Measurements from ENCODE around the gene MGME1.

The MGME1 gene

GRCh38 chr20:17990278-17990972, 21.6 kb downstream of the MGME1 start:
- Mint-ChIP-seq H3K4me3 (no peak overlapping the region), H3K36me3 (peaks cover 30% of the 10 kb centered on the region), H3K27me3 (no peaks in the 10 kb centered on the region), H3K9me3 (no peaks in the 10 kb centered on the region), H3K27ac (no peak overlapping the region), H3K4me1 (peaks cover 18% of the 10 kb centered on the region)
- ATAC-seq: no peak

GRCh38 chr20:17992224-17992637, 23.4 kb downstream of the MGME1 start:
- Mint-ChIP-seq H3K4me1 (peaks cover 26% of the 10 kb centered on the region), H3K27ac (peak overlapping the region; percentile 82), H3K9me3 (no peaks in the 10 kb centered on the region), H3K27me3 (no peaks in the 10 kb centered on the region), H3K36me3 (peaks cover 30% of the 10 kb centered on the region), H3K4me3 (peak overlapping the region; percentile 59)
- peak; percentile 85 for ATAC-seq

GRCh38 chr20:17992847-17993513, 24.2 kb downstream of the MGME1 start:
- H3K36me3 Mint-ChIP-seq: peaks cover 24% of the 10 kb centered on the region
- H3K27me3 Mint-ChIP-seq: no peaks in the 10 kb centered on the region
- no peak overlapping the region for H3K4me3 Mint-ChIP-seq
- H3K4me1 Mint-ChIP-seq: peaks cover 26% of the 10 kb centered on the region
- H3K27ac Mint-ChIP-seq: peak overlapping the region; percentile 82
- no peaks in the 10 kb centered on the region for H3K9me3 Mint-ChIP-seq
- no peak for ATAC-seq

- no peak overlapping the region for H3K4me3 Mint-ChIP-seq
- peaks cover 26% of the 10 kb centered on the region for H3K4me1 Mint-ChIP-seq
- peaks cover 18% of the 10 kb centered on the region for H3K36me3 Mint-ChIP-seq
- ATAC-seq: no peak
- H3K9me3 Mint-ChIP-seq: no peaks in the 10 kb centered on the region
- no peaks in the 10 kb centered on the region for H3K27me3 Mint-ChIP-seq
- H3K27ac Mint-ChIP-seq: peak overlapping the region; percentile 82
These were observed 24.7 kb downstream of the MGME1 start for GRCh38 chr20:17993546-17993945.

- Mint-ChIP-seq H3K4me1 (peaks cover 26% of the 10 kb centered on the region), H3K27ac (no peak overlapping the region), H3K27me3 (no peaks in the 10 kb centered on the region), H3K9me3 (no peaks in the 10 kb centered on the region), H3K4me3 (no peak overlapping the region), H3K36me3 (no peaks in the 10 kb centered on the region)
- ATAC-seq: peak; percentile 61
These were observed 27.4 kb downstream of the MGME1 start for GRCh38 chr20:17995967-17996819.

GRCh38 chr20:17998446-17998845, 29.6 kb downstream of the MGME1 start:
- Mint-ChIP-seq H3K27me3 (no peaks in the 10 kb centered on the region), H3K4me3 (no peak overlapping the region), H3K27ac (no peak overlapping the region), H3K4me1 (peaks cover 10% of the 10 kb centered on the region), H3K36me3 (no peaks in the 10 kb centered on the region), H3K9me3 (no peaks in the 10 kb centered on the region)
- no peak for ATAC-seq

GRCh38 chr20:17999566-17999965, 30.7 kb downstream of the MGME1 start:
- H3K27me3 Mint-ChIP-seq: no peaks in the 10 kb centered on the region
- no peaks in the 10 kb centered on the region for H3K9me3 Mint-ChIP-seq
- peaks cover 18% of the 10 kb centered on the region for H3K4me1 Mint-ChIP-seq
- no peak overlapping the region for H3K4me3 Mint-ChIP-seq
- no peak for ATAC-seq
- no peaks in the 10 kb centered on the region for H3K36me3 Mint-ChIP-seq
- no peak overlapping the region for H3K27ac Mint-ChIP-seq

- Mint-ChIP-seq H3K4me3 (no peak overlapping the region), H3K4me1 (peaks cover 27% of the 10 kb centered on the region), H3K36me3 (no peaks in the 10 kb centered on the region), H3K27ac (no peak overlapping the region), H3K27me3 (no peaks in the 10 kb centered on the region), H3K9me3 (no peaks in the 10 kb centered on the region)
- no peak for ATAC-seq
These were observed 32.5 kb downstream of the MGME1 start for GRCh38 chr20:18001131-18001921.

GRCh38 chr20:18003897-18004296, 35.1 kb downstream of the MGME1 start:
- peaks cover 25% of the 10 kb centered on the region for H3K4me1 Mint-ChIP-seq

GRCh38 chr20:18004384-18005031, 35.7 kb downstream of the MGME1 start:
- Mint-ChIP-seq H3K36me3 (no peaks in the 10 kb centered on the region), H3K27me3 (no peaks in the 10 kb centered on the region), H3K4me1 (peaks cover 25% of the 10 kb centered on the region), H3K27ac (peak overlapping the region; percentile 88), H3K9me3 (no peaks in the 10 kb centered on the region), H3K4me3 (no peak overlapping the region)
- ATAC-seq: no peak

More at GRCh38 chr20:18003897-18004296, 35.1 kb downstream of the MGME1 start:
- Mint-ChIP-seq H3K9me3 (no peaks in the 10 kb centered on the region), H3K27me3 (no peaks in the 10 kb centered on the region), H3K36me3 (no peaks in the 10 kb centered on the region), H3K4me3 (peak overlapping the region; percentile 19), H3K27ac (peak overlapping the region; percentile 88)
- ATAC-seq: peak; percentile 82

- H3K4me1 Mint-ChIP-seq: peaks cover 25% of the 10 kb centered on the region
- H3K27me3 Mint-ChIP-seq: no peaks in the 10 kb centered on the region
- no peaks in the 10 kb centered on the region for H3K36me3 Mint-ChIP-seq
- no peaks in the 10 kb centered on the region for H3K9me3 Mint-ChIP-seq
- ATAC-seq: peak; percentile 94
- H3K4me3 Mint-ChIP-seq: peak overlapping the region; percentile 10
- H3K27ac Mint-ChIP-seq: peak overlapping the region; percentile 88
These were observed 36.6 kb downstream of the MGME1 start for GRCh38 chr20:18005170-18005989.

- H3K4me1 Mint-ChIP-seq: peaks cover 25% of the 10 kb centered on the region
- H3K4me3 Mint-ChIP-seq: no peak overlapping the region
- H3K27me3 Mint-ChIP-seq: peaks cover 2% of the 10 kb centered on the region
- no peaks in the 10 kb centered on the region for H3K36me3 Mint-ChIP-seq
- no peaks in the 10 kb centered on the region for H3K9me3 Mint-ChIP-seq
- ATAC-seq: no peak
- H3K27ac Mint-ChIP-seq: peak overlapping the region; percentile 88
These were observed 37.2 kb downstream of the MGME1 start for GRCh38 chr20:18005990-18006364.

- peaks cover 9% of the 10 kb centered on the region for H3K27me3 Mint-ChIP-seq
- H3K9me3 Mint-ChIP-seq: no peaks in the 10 kb centered on the region
- H3K4me3 Mint-ChIP-seq: no peak overlapping the region
- no peaks in the 10 kb centered on the region for H3K36me3 Mint-ChIP-seq
- ATAC-seq: no peak
- peaks cover 27% of the 10 kb centered on the region for H3K4me1 Mint-ChIP-seq
- no peak overlapping the region for H3K27ac Mint-ChIP-seq
These were observed 37.9 kb downstream of the MGME1 start for GRCh38 chr20:18006684-18007083.
